ENCODE data around the gene AVEN.

The AVEN gene

DNA sequence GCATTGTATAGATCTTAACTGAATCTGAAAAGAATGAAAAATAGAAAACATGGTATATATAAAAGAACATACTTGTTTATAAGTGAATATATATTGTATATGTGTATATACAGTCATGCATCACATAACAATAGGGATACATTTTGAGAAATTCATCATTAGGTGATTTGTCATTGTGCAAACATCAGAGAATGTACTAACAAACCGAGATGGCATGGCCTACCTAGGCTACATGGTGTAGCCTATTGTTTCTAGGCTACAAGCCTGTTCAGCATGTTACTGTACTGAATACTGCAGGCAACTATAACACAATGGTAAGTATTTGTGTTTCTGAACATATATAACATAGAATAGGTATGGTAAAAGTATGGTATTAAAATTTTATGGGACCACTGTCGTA, 135.3 kb downstream of the AVEN start:
- Histone ChIP-seq H4K20me1 (no peaks in the 10 kb centered on the region), H3K27ac (no peak overlapping the region), H3K4me1 (no peaks in the 10 kb centered on the region), H3K9me3 (no peaks in the 10 kb centered on the region), H3K9ac (no peak overlapping the region), H3K36me3 (no peaks in the 10 kb centered on the region), H3K27me3 (no peaks in the 10 kb centered on the region), H3K4me3 (no peak overlapping the region), H3K4me2 (no peak overlapping the region)
- TF ChIP-seq Cebpa-rat (IDR thresholded peaks at IDR 0.05): no peak

GRCh38 chr15:33902043-33902442, 137.0 kb downstream of the AVEN start:
- Histone ChIP-seq H3K4me2 (no peak overlapping the region), H3K9ac (no peak overlapping the region), H4K20me1 (no peaks in the 10 kb centered on the region), H3K27me3 (no peaks in the 10 kb centered on the region), H3K4me1 (no peaks in the 10 kb centered on the region), H3K36me3 (no peaks in the 10 kb centered on the region), H3K27ac (no peak overlapping the region), H3K4me3 (no peak overlapping the region), H3K9me3 (no peaks in the 10 kb centered on the region)
- TF ChIP-seq Cebpa-rat (IDR thresholded peaks at IDR 0.05): no peak

DNA sequence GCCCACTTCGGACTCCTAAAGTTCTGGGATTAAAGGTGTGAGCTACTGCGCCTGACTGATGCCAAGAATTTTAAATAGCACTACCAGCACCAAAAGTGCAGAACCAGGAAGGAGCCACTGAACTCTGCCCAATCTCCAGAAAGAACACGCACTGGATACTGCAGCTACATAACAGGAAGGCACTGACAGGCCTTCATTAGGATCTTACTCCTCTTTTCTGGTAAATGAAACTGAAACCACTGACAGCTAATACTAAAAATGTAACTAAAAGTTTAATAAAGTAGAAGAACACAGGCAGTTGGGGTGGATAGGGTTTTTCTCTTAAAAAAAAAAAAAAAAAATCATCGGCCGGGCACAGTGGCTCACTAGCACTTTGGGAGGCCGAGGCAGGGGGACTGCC, 144.8 kb downstream of the AVEN start:
- H3K36me3 ChIP-seq: no peaks in the 10 kb centered on the region
- H4K20me1 ChIP-seq: no peaks in the 10 kb centered on the region
- H3K4me2 ChIP-seq: no peak overlapping the region
- TF ChIP-seq Cebpa-rat (IDR thresholded peaks at IDR 0.05): no peak
- no peaks in the 10 kb centered on the region for H3K9me3 ChIP-seq
- no peak overlapping the region for H3K27ac ChIP-seq
- peaks cover 13% of the 10 kb centered on the region for H3K4me1 ChIP-seq
- no peak overlapping the region for H3K9ac ChIP-seq
- H3K27me3 ChIP-seq: no peaks in the 10 kb centered on the region
- no peak overlapping the region for H3K4me3 ChIP-seq

GRCh38 chr15:33888176-33888575, 150.8 kb downstream of the AVEN start:
- no peak overlapping the region for H3K4me3 ChIP-seq
- no peaks in the 10 kb centered on the region for H4K20me1 ChIP-seq
- TF ChIP-seq Cebpa-rat (IDR thresholded peaks at IDR 0.05): no peak
- H3K27ac ChIP-seq: no peak overlapping the region
- peaks cover 14% of the 10 kb centered on the region for H3K4me1 ChIP-seq
- no peaks in the 10 kb centered on the region for H3K36me3 ChIP-seq
- H3K4me2 ChIP-seq: no peak overlapping the region
- H3K9ac ChIP-seq: no peak overlapping the region
- H3K9me3 ChIP-seq: peaks cover 13% of the 10 kb centered on the region
- no peaks in the 10 kb centered on the region for H3K27me3 ChIP-seq

DNA sequence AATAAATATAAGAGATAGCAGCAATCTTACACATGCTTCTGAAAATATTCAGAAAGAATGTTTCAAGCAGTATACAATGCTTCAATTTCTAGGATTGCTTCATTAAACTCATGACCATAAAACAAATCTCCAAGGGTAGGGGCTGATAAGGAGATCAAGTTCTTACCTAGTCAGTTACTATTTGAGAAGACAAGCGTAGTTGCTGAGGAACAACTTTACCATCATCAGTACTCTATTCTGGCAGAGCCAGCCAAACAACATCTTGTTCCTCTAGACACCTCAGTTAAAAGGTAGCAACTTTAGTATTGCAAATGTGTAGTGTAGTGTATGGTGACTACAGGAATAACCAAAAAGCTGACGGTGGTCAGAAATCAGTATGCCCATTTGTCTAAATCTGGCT, 156.1 kb downstream of the AVEN start:
- no peaks in the 10 kb centered on the region for H4K20me1 ChIP-seq
- TF ChIP-seq Cebpa-rat (IDR thresholded peaks at IDR 0.05): no peak

GRCh38 chr15:33874156-33874555, 164.8 kb downstream of the AVEN start:
- Histone ChIP-seq H3K9ac (no peak overlapping the region), H3K27me3 (no peaks in the 10 kb centered on the region), H3K36me3 (no peaks in the 10 kb centered on the region), H3K4me3 (no peak overlapping the region), H3K27ac (no peak overlapping the region), H3K4me1 (no peaks in the 10 kb centered on the region), H3K9me3 (no peaks in the 10 kb centered on the region), H3K4me2 (no peak overlapping the region), H4K20me1 (no peaks in the 10 kb centered on the region)
- TF ChIP-seq Cebpa-rat (IDR thresholded peaks at IDR 0.05): no peak

More for the DNA sequence above, 156.1 kb downstream of the AVEN start:
- Histone ChIP-seq H3K9ac (no peak overlapping the region), H3K9me3 (peaks cover 13% of the 10 kb centered on the region), H3K4me3 (no peak overlapping the region), H3K36me3 (no peaks in the 10 kb centered on the region), H3K4me2 (no peak overlapping the region), H3K4me1 (no peaks in the 10 kb centered on the region), H3K27ac (no peak overlapping the region), H3K27me3 (no peaks in the 10 kb centered on the region)

DNA sequence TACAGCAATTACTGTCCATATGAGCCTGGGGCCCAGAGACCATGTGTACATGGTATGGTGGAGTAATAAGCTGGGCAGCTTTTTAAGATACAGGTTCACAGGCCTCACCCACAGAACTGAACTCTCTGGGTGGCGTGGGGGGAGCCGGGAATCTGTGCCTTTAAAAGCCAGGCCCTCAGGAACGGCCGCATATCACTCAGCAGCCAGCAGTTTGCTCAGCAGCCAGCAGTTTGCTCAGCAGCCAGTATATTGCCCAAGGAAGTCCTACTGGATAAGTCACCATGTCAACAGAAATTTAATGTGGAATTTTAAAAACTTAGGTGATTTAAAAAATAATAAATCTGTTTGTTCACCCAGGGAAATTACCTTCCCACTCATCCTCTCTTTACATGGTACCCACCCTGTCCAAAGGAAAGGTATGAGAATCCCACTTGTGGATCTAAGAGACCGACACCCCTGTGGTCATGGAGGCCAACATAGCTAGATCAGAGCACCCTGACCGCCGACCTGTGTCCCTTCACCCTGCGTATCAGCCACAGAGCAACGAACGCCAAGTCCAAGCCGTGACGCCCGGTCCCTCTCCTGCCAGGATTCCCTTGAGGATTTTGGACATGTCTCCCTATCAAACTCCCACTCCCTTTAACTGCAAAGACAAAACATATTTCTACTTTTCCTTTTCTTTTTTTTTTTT, 166.4 kb downstream of the AVEN start:
- no peaks in the 10 kb centered on the region for H3K27me3 ChIP-seq
- H3K9ac ChIP-seq: no peak overlapping the region

GRCh38 chr15:33871980-33872379, 167.0 kb downstream of the AVEN start:
- no peaks in the 10 kb centered on the region for H4K20me1 ChIP-seq
- no peak for TF ChIP-seq Cebpa-rat (IDR thresholded peaks at IDR 0.05)
- H3K27me3 ChIP-seq: no peaks in the 10 kb centered on the region
- no peaks in the 10 kb centered on the region for H3K4me1 ChIP-seq
- no peak overlapping the region for H3K27ac ChIP-seq
- no peak overlapping the region for H3K4me3 ChIP-seq
- H3K36me3 ChIP-seq: 0 out of 2 replicates have a peak, but pooled peaks cover 2% of the 10 kb centered on the region
- no peak overlapping the region for H3K4me2 ChIP-seq
- H3K9ac ChIP-seq: no peak overlapping the region
- H3K9me3 ChIP-seq: no peaks in the 10 kb centered on the region

More for the DNA sequence above, 166.4 kb downstream of the AVEN start:
- H4K20me1 ChIP-seq: no peaks in the 10 kb centered on the region
- no peak overlapping the region for H3K4me2 ChIP-seq
- no peaks in the 10 kb centered on the region for H3K9me3 ChIP-seq
- no peaks in the 10 kb centered on the region for H3K4me1 ChIP-seq
- H3K36me3 ChIP-seq: no peaks in the 10 kb centered on the region
- no peak overlapping the region for H3K27ac ChIP-seq
- no peak overlapping the region for H3K4me3 ChIP-seq
- TF ChIP-seq Cebpa-rat (IDR thresholded peaks at IDR 0.05): no peak

- Histone ChIP-seq H3K9me3 (no peaks in the 10 kb centered on the region), H3K4me1 (no peaks in the 10 kb centered on the region), H4K20me1 (no peaks in the 10 kb centered on the region), H3K4me3 (no peak overlapping the region), H3K36me3 (peaks cover 8% of the 10 kb centered on the region; the same call in 1 of the 2 replicates), H3K9ac (no peak overlapping the region), H3K27me3 (no peaks in the 10 kb centered on the region), H3K4me2 (no peak overlapping the region), H3K27ac (no peak overlapping the region)
- TF ChIP-seq Cebpa-rat (IDR thresholded peaks at IDR 0.05): no peak
Observed at GRCh38 chr15:33866101-33866737, 172.8 kb downstream of the AVEN start.

DNA sequence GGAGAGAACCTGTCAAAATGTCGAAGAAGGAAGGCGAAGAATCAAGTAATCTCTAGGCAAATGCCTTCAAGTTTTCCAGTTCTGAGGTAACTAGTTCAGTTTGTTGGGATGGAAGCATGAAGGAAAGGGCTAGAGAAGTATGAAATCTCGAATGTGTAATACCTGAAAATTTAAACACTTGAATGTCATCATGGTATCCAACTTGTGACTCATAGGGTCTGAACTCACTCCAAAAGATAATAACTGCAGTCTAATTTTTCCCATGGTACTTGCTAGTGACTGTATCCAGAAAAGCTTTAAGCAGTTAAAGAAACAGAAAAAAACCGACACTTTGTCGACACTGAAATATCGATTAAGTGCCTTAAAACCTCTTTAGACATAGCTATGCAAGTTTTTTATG, 173.6 kb downstream of the AVEN start:
- Histone ChIP-seq H3K27ac (no peak overlapping the region), H3K36me3 (peaks cover 8% of the 10 kb centered on the region; the same call in 1 of the 2 replicates), H3K4me3 (no peak overlapping the region), H3K9ac (no peak overlapping the region), H3K4me2 (no peak overlapping the region), H4K20me1 (no peaks in the 10 kb centered on the region), H3K4me1 (no peaks in the 10 kb centered on the region), H3K27me3 (no peaks in the 10 kb centered on the region), H3K9me3 (no peaks in the 10 kb centered on the region)
- TF ChIP-seq Cebpa-rat (IDR thresholded peaks at IDR 0.05): no peak

Data from BLaER1 (cell line).